Activated T-cell treated with anti-CD3 and anti-CD28 coated beads for 4 hours (primary cell): ENCODE results near the gene PDE8A.

Experiments used
- DNase-seq: peaks from one replicate; pipeline ENCODE4 v3.0.0-alpha.2; 2020

PDE8A gene

GRCh38 chr15:85099195-85099803 is 117.6 kb downstream of the PDE8A start:
- DNase-seq = no peak

- no peak for DNase-seq
Measured at GRCh38 chr15:85100186-85100937, 118.7 kb downstream of the PDE8A start.

DNA sequence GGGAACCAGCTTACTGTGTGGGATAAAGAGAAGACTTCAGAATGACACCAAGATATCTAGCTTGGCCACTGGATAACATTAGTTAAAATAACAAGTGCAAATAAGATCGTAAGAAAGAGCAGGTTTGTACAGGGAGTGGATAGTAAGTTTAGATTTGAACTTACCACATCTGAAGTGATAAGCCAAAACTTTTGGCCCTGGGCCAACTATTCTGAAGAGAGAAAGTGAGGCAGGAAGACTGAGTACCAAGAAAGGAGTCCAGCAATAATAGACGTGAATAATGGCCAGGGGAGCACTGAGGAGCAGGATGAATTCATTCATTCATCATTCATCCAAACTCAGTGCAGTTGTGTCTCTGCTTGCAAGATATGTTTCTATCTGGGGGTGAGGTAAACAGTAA is 122.9 kb downstream of the PDE8A start:
- DNase-seq = no peak

GRCh38 chr15:85108136-85108535 is 126.5 kb downstream of the PDE8A start:
- no peak for DNase-seq

GRCh38 chr15:85109333-85109732 is 127.7 kb downstream of the PDE8A start:
- DNase-seq = no peak

DNA sequence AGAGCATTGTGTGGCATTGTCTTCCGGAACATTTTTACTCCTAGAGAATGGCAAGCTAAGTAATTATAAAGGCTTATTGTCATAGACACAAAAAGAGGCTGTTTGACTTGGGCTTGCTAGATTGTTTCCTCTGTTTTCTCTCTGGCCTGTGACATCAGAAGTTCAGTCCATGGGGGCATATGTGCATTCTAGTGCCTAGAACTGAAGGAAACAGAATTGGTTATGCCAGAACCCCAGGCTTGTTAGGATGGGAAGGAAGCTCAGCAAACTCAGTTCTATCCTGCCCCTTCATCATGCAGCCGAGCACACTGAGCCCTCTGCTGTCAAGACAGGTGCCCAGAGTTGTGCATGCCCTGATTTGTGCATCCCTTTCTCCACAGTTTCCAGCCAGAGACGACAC is 131.3 kb downstream of the PDE8A start:
- no peak for DNase-seq

DNA sequence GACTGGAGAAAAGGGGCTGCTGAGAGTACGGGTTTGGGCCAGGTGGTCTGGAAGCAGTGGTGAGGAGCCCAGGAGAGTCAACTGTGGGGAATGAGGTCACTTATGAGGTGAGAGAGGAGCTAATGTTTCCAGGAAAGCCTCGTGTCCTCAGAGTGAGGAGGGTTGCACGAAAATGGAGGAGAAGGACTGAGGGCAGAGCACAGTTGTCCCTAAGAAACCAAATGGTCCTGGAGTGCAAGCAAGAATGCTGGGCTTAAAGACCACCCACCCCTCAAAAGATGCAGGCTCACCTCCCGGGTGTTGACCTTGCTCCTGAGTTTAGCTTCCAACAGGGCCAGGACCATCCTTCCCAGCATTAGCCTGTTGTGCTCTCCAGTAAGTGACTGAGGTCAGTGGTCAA is 133.2 kb downstream of the PDE8A start:
- DNase-seq = no peak

- DNase-seq = no peak
Measured at GRCh38 chr15:85116066-85116465, 134.4 kb downstream of the PDE8A start.

- DNase-seq = no peak
Measured at GRCh38 chr15:85116494-85116893, 134.8 kb downstream of the PDE8A start.

DNA sequence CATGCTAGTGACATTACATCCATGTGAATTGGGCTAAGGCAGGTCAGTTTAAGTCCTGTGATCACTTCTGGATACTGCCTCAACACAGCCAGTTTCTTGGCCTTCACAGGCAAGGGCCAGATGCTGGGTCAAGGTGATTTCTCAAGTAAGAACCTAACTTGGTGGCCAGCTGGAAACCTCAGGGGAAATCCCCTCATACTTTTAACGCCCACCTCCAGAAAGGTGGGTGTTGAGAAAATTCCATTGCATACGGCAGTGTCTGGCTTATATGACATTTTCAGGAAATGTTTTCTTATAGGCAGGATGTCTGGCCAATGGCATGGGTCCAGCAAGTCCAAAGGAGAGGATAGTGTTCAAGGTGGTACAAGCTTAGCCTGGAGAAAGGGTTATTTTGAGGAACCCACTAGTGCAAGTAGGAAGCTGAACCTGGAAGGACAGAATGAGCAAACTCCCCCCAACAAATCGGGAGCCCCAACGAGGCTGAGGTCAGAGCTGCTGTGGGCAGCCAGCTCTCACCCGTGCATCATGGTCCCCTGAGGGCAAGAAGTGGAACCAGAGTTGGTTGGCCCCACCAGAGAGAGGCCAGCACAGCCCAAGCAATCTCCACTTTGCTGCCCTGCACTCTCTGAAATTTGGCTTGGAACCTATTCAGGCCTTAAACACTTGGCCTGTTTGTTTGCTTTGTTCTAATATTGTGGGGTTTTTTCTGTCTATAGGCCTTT is 135.4 kb downstream of the PDE8A start:
- DNase-seq = no peak

DNA sequence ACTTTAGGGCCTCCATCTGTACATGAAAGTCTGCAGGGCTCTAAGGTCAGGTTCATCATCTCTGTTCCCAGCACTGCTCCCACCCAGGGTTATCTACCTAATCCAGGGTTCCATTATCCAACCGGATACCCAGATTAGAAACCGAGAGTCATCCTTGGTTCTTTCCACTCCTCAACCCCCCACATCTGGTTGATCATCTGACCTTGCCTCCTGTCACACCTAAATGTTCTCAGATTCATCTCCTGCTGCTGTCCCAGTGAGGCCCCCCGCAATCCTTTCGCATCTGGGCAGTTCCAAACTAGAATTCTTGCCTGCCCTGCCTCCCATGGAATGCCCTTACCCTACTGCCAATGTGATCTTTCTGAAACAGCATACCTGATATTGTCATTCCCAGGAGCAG is 136.5 kb downstream of the PDE8A start:
- DNase-seq = no peak

DNA sequence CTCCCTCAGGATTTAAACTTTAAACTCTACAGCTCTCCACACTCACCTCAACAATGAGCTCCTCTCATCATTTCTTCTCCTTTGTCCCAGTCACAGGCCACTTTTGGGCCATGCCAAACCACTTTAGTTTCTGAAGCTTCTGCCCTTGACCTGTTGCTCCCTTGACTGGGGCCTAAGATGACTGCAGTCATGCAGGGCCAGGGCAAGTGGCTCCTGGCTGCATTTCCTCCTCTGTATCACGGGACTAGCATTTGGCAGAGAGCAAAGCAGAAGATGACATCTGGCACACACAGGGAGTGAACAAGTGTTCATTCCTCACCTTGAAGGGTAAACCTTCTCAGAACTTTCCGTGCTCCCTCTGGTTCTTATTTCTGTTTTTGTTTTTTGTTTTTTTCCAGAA is 136.9 kb downstream of the PDE8A start:
- no peak for DNase-seq

- DNase-seq = no peak
Measured at GRCh38 chr15:85120351-85121113, 138.9 kb downstream of the PDE8A start.

GRCh38 chr15:85124173-85124572 is 142.5 kb downstream of the PDE8A start:
- DNase-seq = no peak

- DNase-seq = no peak
Measured at GRCh38 chr15:85125056-85125661, 143.5 kb downstream of the PDE8A start.

DNA sequence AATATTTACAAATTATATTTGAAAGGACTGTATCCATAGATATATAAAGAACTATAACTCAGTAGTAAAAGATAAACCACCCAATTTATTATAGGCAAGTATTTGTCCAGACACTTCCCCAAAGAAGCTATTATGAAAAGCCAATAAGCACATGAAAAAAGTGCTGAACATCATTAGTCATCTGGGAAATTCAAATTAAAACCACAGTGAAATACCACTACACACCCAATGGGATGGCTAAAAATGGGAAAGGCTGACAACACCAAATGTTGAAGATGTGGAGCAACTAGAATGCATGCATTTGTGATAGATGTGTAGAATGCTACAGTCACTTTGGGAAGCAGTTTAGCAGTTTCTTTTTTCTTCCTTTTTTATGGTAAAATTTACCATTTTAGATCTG is 147.0 kb downstream of the PDE8A start:
- DNase-seq = no peak

GRCh38 chr15:85129881-85130280 is 148.2 kb downstream of the PDE8A start:
- no peak for DNase-seq

- no peak for DNase-seq
Measured at GRCh38 chr15:85131915-85132314, 150.3 kb downstream of the PDE8A start.

DNA sequence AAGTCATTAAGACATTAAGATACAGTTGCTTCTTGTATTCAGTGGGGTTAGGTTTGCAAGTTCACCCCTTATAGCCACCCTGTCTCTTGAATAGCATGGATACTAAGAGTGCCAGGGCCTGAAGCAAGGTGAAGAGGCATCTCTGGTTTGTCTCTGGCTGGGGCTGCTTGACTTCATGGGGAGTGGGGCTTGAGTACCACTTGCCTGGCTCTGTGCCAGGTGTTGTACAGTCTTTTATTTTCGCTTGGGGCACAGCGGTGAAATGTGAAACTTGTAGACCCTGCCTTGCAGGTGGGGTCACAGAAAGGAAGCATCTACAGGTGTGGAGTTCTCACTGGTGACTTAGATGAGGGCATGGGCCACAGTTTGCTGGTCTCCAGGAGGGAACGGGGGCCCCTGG is 152.1 kb downstream of the PDE8A start:
- no peak for DNase-seq

GRCh38 chr15:85137489-85138168 is 156.0 kb downstream of the PDE8A start:
- DNase-seq = no peak

DNA sequence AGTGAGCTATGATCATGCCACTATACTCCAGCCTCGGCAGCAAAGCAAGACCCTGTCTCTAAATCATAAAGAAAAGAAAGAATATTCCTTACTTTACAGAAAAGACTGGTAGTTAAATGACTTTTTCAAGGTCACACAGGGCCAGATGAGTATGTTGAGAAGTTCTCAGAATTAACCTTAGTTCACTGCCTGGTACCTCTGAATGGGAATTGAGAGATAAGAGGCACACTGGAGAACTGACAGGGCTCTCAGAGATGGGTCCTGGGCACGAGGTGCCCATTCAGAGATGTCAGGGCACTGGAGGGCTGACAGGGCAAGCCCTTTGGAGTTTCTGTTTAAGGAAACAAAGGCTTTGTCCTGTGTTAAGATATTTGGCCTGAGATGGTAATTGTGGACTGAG is 157.7 kb downstream of the PDE8A start:
- DNase-seq = no peak

DNA sequence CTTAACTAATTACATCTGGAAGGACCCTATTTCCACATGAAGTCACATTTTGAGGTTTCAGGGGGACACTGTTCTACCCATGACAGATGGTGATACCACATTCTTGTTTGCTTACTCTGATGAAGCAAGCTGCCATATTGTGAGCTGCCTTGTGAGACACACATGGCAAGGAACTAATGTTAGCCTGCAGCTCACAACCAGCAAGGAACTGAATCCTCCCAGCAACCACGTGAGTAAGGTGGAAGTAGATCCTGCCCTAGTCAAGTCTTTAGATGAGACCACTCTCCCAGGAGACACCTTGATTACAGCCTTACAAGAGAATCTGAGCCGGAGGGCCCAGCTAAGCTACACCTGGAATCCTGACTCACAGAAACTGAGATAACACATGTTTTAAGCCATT is 160.1 kb downstream of the PDE8A start:
- DNase-seq = no peak
